ENCODE data around the gene DMRT1.

- TF ChIP-seq CTCF (IDR thresholded peaks at IDR 0.05) (no peak), EP300 (IDR thresholded peaks at IDR 0.05) (no peak), POLR2A (IDR thresholded peaks at IDR 0.05) (no peak)
Measured at GRCh38 chr9:860706-861105, 19.2 kb downstream of the DMRT1 start.

Data from tibial nerve (tissue), 4 donors.